OCI-LY7 (cell line): ENCODE measurements around the gene BCAP29. TPM values are rescaled to one million over a fixed set of nuclear protein-coding genes. Genes with fewer than 3 reads are reported as not detected.

ENCODE experiments used
- BruUV-seq: library from RNA; stranded (reverse); fragments of 400-500 nt; replicated peaks from 2 replicates; lab custom pipeline; 2021; lab: Mats Ljungman, UMichigan
- CTCF ChIA-PET: fragments of 300-600 bp; sonication (Branson Sonifier 250); formaldehyde crosslinking; loops from one replicate; lab custom pipeline; 2022; ENCODE audit warnings: antibody characterized with exemption; ENCODE audit not compliant: unreplicated experiment; lab: Charles Lee
- POLR2A ChIA-PET: fragments of 300-600 bp; sonication (Branson Sonifier 250); formaldehyde crosslinking; loops from one replicate; lab custom pipeline; 2022; ENCODE audit warnings: antibody characterized with exemption; lab: Charles Lee
- DNase-seq: peaks from one replicate; pipeline ENCODE4 v3.0.0-alpha.2; 2015; ENCODE audit warnings: low spot score
- H2AFZ ChIP-seq: fragments of 200-600 bp; sonication (generic), shearing (Covaris generic); 2 replicates; pipeline ENCODE4 v1.6.1; 2014; ENCODE audit warnings: mild to moderate bottlenecking, antibody characterized with exemption, low read length, moderate library complexity
- H3K27ac ChIP-seq: fragments of 200-600 bp; sonication (generic); 2 replicates; pipeline ENCODE4 v1.5.1; 2014; ENCODE audit warnings: mixed run types, low read depth, mild to moderate bottlenecking, moderate library complexity, low read length, inconsistent platforms; ENCODE audit not compliant: poor library complexity, severe bottlenecking
- H3K36me3 ChIP-seq: fragments of 200-600 bp; sonication (generic); 2 replicates; pipeline ENCODE4 v1.6.1; 2014; ENCODE audit warnings: mild to moderate bottlenecking, antibody characterized with exemption, low read length, moderate library complexity, mixed read lengths; ENCODE audit not compliant: insufficient read depth
- H3K4me1 ChIP-seq: fragments of 200-600 bp; sonication (generic); 2 replicates; pipeline ENCODE4 v1.5.1; 2014; ENCODE audit warnings: mild to moderate bottlenecking, low read length; ENCODE audit not compliant: insufficient read depth, poor library complexity, severe bottlenecking
- H3K4me2 ChIP-seq: fragments of 200-600 bp; sonication (generic); 2 replicates; pipeline ENCODE4 v1.6.1; 2014; ENCODE audit warnings: mild to moderate bottlenecking, low read length
- H3K4me3 ChIP-seq: fragments of 200-600 bp; sonication (generic); 2 replicates; pipeline ENCODE4 v1.5.1; 2014; ENCODE audit warnings: mild to moderate bottlenecking, low read depth, low read length; ENCODE audit not compliant: poor library complexity, severe bottlenecking
- H3K79me2 ChIP-seq: fragments of 200-600 bp; sonication (generic); 2 replicates; pipeline ENCODE4 v1.6.1; 2016; ENCODE audit warnings: low read depth, mild to moderate bottlenecking, low read length, moderate library complexity, mixed read lengths; ENCODE audit not compliant: insufficient read depth
- H3K9me2 ChIP-seq: fragments of 200-600 bp; sonication (generic); 2 replicates; pipeline ENCODE4 v1.6.1; 2016; ENCODE audit warnings: mild to moderate bottlenecking, low read length, mixed read lengths; ENCODE audit not compliant: insufficient read depth
- H3K9me3 ChIP-seq: fragments of 200-600 bp; sonication (generic); 2 replicates; pipeline ENCODE4 v1.6.1; 2014; ENCODE audit warnings: mild to moderate bottlenecking, mixed run types, low read length, mixed read lengths
- H4K20me1 ChIP-seq: fragments of 200-600 bp; sonication (generic); 2 replicates; pipeline ENCODE4 v1.6.1; 2014; ENCODE audit warnings: mild to moderate bottlenecking, antibody characterized with exemption, low read length, moderate library complexity, mixed read lengths; ENCODE audit not compliant: insufficient read depth
- EZH2phosphoT487 ChIP-seq: fragments of 200-600 bp; sonication (generic); IDR thresholded peaks from 2 replicates; pipeline ENCODE4 v1.6.1; 2018; ENCODE audit warnings: low read depth, borderline replicate concordance, mild to moderate bottlenecking, mixed run types, antibody characterized with exemption, low read length, moderate library complexity, mixed read lengths
- intact Hi-C: fragments of 100-400 bp; cut with micrococcal nuclease; formaldehyde crosslinking; loops from one replicate; pipeline ENCODE4 v1.10.0; 2022; ENCODE audit not compliant: unreplicated experiment
- total RNA-seq, 2 experiments: library from RNA; depleted of rRNA in 1 of 2; stranded (reverse); fragments of >200 nt in 1 of 2; shearing (Covaris generic) in 1 of 2; gene quantifications; 2 replicates each; pipeline ENCODE4 v1.2.3, GENCODE V29; 2014 to 2022
- TF ChIP-seq, protein P1 (sequence below): fragments of 200-600 bp; sonication (generic); conservative IDR thresholded peaks from 2 replicates; pipeline ENCODE4 v1.5.1; 2014; ENCODE audit warnings: mild to moderate bottlenecking, antibody characterized with exemption, low read length, moderate library complexity, mixed read lengths

BCAP29 gene
- total RNA-seq, 2 experiments from 2014 or later: 18.7 to 26.3 TPM

- peak within 1 kb of the TSS; percentile 85 for H2AFZ ChIP-seq
- ChIA-PET CTCF (interaction anchor here (0.6 to 0.9 kb wide), 3 partner anchors 50 to 180 kb away, joined by 3 read pairs; no protein-coding TSS in a partner anchor), POLR2A (interaction anchor here (0.5 to 3.4 kb wide), 15 partner anchors 12 to 1297 kb away, joined by 3 to 25 read pairs (median 4); partner anchors contain the start of gene CBLL1)
- peaks cover 56% of the 10 kb centered on the region for H3K79me2 ChIP-seq
- H3K4me3 ChIP-seq: peak within 1 kb of the TSS; percentile 81
- intact Hi-C loops: loop anchor here (1.0 to 5.0 kb wide), 3 partner anchors 16 to 697 kb away; partner anchors contain the start of genes BCAP29, CBLL1 and PIK3CG
- H3K9me3 ChIP-seq: no peaks in the 10 kb centered on the region
- BruUV-seq: no TSS peak
- peaks cover 23% of the 10 kb centered on the region for H3K36me3 ChIP-seq
- peaks cover 7% of the 10 kb centered on the region; the same call in 1 of the 2 replicates for H4K20me1 ChIP-seq
- peak; percentile 86 for DNase-seq
- H3K4me2 ChIP-seq: peak within 1 kb of the TSS; percentile 86
- peaks cover 50% of the 10 kb centered on the region for H3K4me1 ChIP-seq
- no peak for TF ChIP-seq EZH2phosphoT487
- peak within 1 kb of the TSS; percentile 57 for H3K27ac ChIP-seq
- H3K9me2 ChIP-seq: no peaks in the 10 kb centered on the region
Observed at GRCh38 chr7:107563775-107564552, 16.1 kb upstream of the BCAP29 start, which contains the start of the genes COG5 and DUS4L. TSS of gene COG5 (minus strand) at chr7:107563920. CDS start at chr7:107563896, 24 bp downstream. TSS of gene DUS4L (plus strand) at chr7:107563971. CDS start at chr7:107567071, 3,100 bp downstream.

DNA sequence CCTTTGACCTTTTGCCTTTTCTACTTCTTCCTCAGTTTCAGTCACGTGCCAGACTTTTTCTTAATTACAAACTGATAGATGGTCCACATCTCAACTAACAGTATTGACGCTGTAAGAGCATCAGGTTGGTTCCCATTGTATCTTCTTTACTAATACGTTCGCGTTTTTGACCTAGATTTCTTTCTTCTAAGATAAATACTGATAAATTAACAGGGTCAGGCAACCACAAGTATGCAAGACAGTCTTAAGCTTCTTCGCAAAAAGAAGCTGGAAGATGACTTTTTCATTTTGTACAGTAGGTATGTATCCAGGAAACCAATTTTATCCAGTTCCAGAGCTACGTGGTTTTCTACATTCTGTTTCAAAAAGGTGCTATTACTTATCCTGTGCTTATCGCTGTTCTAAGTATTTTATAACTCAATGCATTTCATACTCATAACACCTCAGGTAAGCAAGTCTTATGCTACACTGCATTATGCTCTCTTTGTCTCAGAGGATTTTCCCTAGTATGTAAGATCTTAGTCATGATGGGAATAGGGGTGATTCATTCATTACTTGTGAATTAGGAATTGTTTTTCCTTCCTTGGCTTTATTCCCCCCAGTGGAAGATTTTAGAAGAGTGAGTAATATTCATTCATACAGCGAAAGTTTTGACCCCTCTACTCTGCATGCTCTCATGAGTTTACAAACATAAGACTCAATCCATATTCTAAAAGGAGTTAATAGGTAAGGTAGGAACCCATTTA, 15.3 kb upstream of the BCAP29 start:
- peaks cover 26% of the 10 kb centered on the region for H3K36me3 ChIP-seq
- CTCF ChIA-PET: interaction anchor here (0.6 kb wide), 1 partner anchor 49 kb away, joined by 3 read pairs; no protein-coding TSS in a partner anchor
- BruUV-seq: TSS peak; percentile 68
- H3K79me2 ChIP-seq: peaks cover 49% of the 10 kb centered on the region
- peak overlapping the region; percentile 86 for H3K4me2 ChIP-seq
- POLR2A ChIA-PET: interaction anchor here (0.6 to 3.4 kb wide), 11 partner anchors 11 to 384 kb away, joined by 3 to 25 read pairs (median 3); partner anchors contain the start of gene CBLL1
- H3K4me1 ChIP-seq: peaks cover 42% of the 10 kb centered on the region
- TF ChIP-seq EZH2phosphoT487: no peak
- TF ChIP-seq, protein P1, sequence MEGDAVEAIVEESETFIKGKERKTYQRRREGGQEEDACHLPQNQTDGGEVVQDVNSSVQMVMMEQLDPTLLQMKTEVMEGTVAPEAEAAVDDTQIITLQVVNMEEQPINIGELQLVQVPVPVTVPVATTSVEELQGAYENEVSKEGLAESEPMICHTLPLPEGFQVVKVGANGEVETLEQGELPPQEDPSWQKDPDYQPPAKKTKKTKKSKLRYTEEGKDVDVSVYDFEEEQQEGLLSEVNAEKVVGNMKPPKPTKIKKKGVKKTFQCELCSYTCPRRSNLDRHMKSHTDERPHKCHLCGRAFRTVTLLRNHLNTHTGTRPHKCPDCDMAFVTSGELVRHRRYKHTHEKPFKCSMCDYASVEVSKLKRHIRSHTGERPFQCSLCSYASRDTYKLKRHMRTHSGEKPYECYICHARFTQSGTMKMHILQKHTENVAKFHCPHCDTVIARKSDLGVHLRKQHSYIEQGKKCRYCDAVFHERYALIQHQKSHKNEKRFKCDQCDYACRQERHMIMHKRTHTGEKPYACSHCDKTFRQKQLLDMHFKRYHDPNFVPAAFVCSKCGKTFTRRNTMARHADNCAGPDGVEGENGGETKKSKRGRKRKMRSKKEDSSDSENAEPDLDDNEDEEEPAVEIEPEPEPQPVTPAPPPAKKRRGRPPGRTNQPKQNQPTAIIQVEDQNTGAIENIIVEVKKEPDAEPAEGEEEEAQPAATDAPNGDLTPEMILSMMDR: no peak
- H2AFZ ChIP-seq: peak overlapping the region; percentile 85
- peak overlapping the region; percentile 81 for H3K4me3 ChIP-seq
- peak; percentile 19 for DNase-seq
- intact Hi-C loops: loop anchor here (5.0 kb wide), 1 partner anchor 697 kb away; the partner anchor contains the start of gene PIK3CG
- H4K20me1 ChIP-seq: peaks cover 7% of the 10 kb centered on the region; the same call in 1 of the 2 replicates
- H3K27ac ChIP-seq: peak overlapping the region; percentile 57
- H3K9me3 ChIP-seq: no peaks in the 10 kb centered on the region
- no peaks in the 10 kb centered on the region for H3K9me2 ChIP-seq

DNA sequence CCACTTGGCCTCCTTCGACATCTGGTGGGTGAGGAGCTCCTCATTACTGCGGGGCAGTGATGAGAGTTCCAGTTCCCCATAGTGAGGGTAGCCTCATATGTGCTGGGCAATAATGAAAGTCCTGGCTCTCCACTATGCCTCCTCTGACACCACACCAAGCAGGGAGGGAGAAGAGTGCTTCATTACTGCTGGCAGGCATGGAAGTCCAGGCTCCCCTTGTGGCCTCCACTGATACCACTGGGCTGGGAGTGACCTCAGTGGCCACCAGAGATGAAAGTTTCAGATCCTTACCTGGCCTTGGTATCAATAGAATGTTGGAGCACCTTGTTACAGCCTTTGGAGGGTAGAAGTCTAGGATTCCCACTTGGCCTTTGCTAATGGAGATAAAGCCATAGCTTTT, 9.7 kb upstream of the BCAP29 start:
- H3K4me1 ChIP-seq: peaks cover 2% of the 10 kb centered on the region
- no peak for DNase-seq
- H3K79me2 ChIP-seq: peaks cover under 1% of the 10 kb centered on the region; the same call in 1 of the 2 replicates
- no peak overlapping the region for H3K4me2 ChIP-seq
- no peaks in the 10 kb centered on the region for H3K9me3 ChIP-seq
- no peak overlapping the region for H3K27ac ChIP-seq
- H4K20me1 ChIP-seq: no peaks in the 10 kb centered on the region
- intact Hi-C loops: no loop called here
- H2AFZ ChIP-seq: no peak overlapping the region
- no peak for TF ChIP-seq EZH2phosphoT487
- TF ChIP-seq, protein P1: no peak
- POLR2A ChIA-PET: interaction anchor here (1.1 kb wide), 1 partner anchor 13 kb away, joined by 4 read pairs; no protein-coding TSS in a partner anchor
- no peak overlapping the region for H3K4me3 ChIP-seq
- H3K9me2 ChIP-seq: no peaks in the 10 kb centered on the region
- BruUV-seq: no TSS peak
- peaks cover 66% of the 10 kb centered on the region for H3K36me3 ChIP-seq
- CTCF ChIA-PET: no interaction called here
